Measurements from ENCODE around the gene CADM1. TPM values are rescaled to one million over a fixed set of nuclear protein-coding genes. Genes with fewer than 3 reads are reported as not detected.

CADM1 gene
- total RNA-seq, 1 experiment from 2014 or later: 0.79 TPM

DNA sequence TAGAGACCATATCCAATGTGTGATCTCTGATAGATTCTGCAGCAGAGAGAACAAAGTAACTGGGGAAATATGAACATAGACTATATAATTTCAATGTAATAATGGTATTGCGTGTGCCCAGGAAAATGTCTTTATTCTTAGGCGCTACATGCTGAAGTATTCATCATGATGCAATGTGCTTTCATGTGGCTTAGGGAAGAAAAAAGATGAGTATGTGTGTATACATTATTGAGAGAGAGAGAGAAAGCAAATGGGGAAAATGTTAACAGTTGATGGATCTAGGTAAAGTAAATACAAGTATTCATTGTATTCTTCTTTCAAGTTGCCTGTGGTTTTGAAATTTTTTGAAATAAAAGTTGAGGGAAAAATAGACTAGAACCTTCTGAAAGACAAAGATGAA is 10.3 kb downstream of the CADM1 start:
- no peaks in the 10 kb centered on the region for H3K27me3 ChIP-seq (ENCODE audit: insufficient read depth, low read length)
- no TSS peak for BruUV-seq (replicated peaks)
- H2AFZ ChIP-seq (ENCODE audit: low read depth, low read length, poor library complexity, severe bottlenecking): no peak overlapping the region
- H3K4me3 ChIP-seq (replicated peaks in 1 of 2; ENCODE audit: low read depth in 1 of 2, low read length in 2 of 2): no peak overlapping the region
- H3K9me2 ChIP-seq (ENCODE audit: insufficient read depth): no peaks in the 10 kb centered on the region
- no peaks in the 10 kb centered on the region; the same call in 1 of the 2 replicates for H4K20me1 ChIP-seq (ENCODE audit: insufficient read depth)
- CTCF ChIA-PET: no interaction called here
- intact Hi-C loops (cut with micrococcal nuclease): no loop called here
- peaks cover 5 to 6% of the 10 kb centered on the region in 2 experiments; a peak in 2 of 4 replicates for H3K9me3 ChIP-seq (ENCODE audit: control insufficient read depth in 1 of 2, insufficient read depth in 1 of 2, low read depth in 1 of 2, low read length in 2 of 2)
- no peak overlapping the region for H3K27ac ChIP-seq (ENCODE audit: low read depth, low read length)
- RAD21 ChIA-PET (ENCODE audit: low non-redundant PET in 1 of 2, low total read pairs in 2 of 2, uncharacterized antibody in 2 of 2, unreplicated experiment in 2 of 2): no interaction called here
- H3K4me2 ChIP-seq (ENCODE audit: low read length): no peak overlapping the region
- DNase-seq (ENCODE audit: low read depth, low spot score): no peak
- H3K36me3 ChIP-seq (ENCODE audit: control insufficient read depth in 1 of 2, insufficient read depth in 2 of 2, low read length in 2 of 2): no peaks in the 10 kb centered on the region
- POLR2A ChIA-PET: no interaction called here
- TF ChIP-seq POLR2AphosphoS5 (IDR thresholded peaks at IDR 0.05; ENCODE audit: low read depth, low read length) (no peak), REST (IDR thresholded peaks at IDR 0.05; ENCODE audit: low read depth) (no peak), ZFX (IDR thresholded peaks at IDR 0.05) (no peak), EZH2 (IDR thresholded peaks at IDR 0.05) (no peak), MAX (IDR thresholded peaks at IDR 0.05) (no peak), ATF3 (IDR thresholded peaks at IDR 0.05) (no peak), RAD21 (IDR thresholded peaks at IDR 0.05; ENCODE audit: low read depth) (no peak), TCF7L2 (IDR thresholded peaks at IDR 0.05; ENCODE audit: borderline replicate concordance, extremely low read depth, insufficient read depth, insufficient read length) (no peak), SRF (IDR thresholded peaks at IDR 0.05; ENCODE audit: low read depth) (no peak), SP1 (IDR thresholded peaks at IDR 0.05; ENCODE audit: low read depth) (no peak), POLR2A (IDR thresholded peaks at IDR 0.05; ENCODE audit: borderline replicate concordance, extremely low read depth, insufficient read depth, insufficient read length) (no peak), ZBTB33 (IDR thresholded peaks at IDR 0.05; ENCODE audit: extremely low read depth, insufficient replicate concordance, low read length) (no peak), ZNF274 (IDR thresholded peaks at IDR 0.05; ENCODE audit: low read depth, low read length) (no peak), CBX3 (IDR thresholded peaks at IDR 0.05; ENCODE audit: low read depth) (no peak), CEBPB (IDR thresholded peaks at IDR 0.05; ENCODE audit: low read depth) (no peak), FOSL1 (IDR thresholded peaks at IDR 0.05; ENCODE audit: low read depth) (no peak), ELF1 (IDR thresholded peaks at IDR 0.05; ENCODE audit: borderline replicate concordance, low read depth) (no peak), YY1 (IDR thresholded peaks at IDR 0.05; ENCODE audit: extremely low read depth, insufficient replicate concordance, low read depth, low read length) (no peak), JUND (IDR thresholded peaks at IDR 0.05) (no peak)
- TF ChIP-seq, protein P1, sequence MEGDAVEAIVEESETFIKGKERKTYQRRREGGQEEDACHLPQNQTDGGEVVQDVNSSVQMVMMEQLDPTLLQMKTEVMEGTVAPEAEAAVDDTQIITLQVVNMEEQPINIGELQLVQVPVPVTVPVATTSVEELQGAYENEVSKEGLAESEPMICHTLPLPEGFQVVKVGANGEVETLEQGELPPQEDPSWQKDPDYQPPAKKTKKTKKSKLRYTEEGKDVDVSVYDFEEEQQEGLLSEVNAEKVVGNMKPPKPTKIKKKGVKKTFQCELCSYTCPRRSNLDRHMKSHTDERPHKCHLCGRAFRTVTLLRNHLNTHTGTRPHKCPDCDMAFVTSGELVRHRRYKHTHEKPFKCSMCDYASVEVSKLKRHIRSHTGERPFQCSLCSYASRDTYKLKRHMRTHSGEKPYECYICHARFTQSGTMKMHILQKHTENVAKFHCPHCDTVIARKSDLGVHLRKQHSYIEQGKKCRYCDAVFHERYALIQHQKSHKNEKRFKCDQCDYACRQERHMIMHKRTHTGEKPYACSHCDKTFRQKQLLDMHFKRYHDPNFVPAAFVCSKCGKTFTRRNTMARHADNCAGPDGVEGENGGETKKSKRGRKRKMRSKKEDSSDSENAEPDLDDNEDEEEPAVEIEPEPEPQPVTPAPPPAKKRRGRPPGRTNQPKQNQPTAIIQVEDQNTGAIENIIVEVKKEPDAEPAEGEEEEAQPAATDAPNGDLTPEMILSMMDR (IDR thresholded peaks at IDR 0.05 in 2 of 3, conservative IDR thresholded peaks at IDR 0.05 in 1 of 3; ENCODE audit: borderline replicate concordance in 1 of 3, insufficient read depth in 1 of 3, low read depth in 2 of 3, low read length in 2 of 3): no peak
- no peaks in the 10 kb centered on the region for H3K4me1 ChIP-seq (ENCODE audit: control insufficient read depth in 1 of 2, insufficient read depth in 2 of 2, low read length in 2 of 2)
- no peak overlapping the region for H3K9ac ChIP-seq (ENCODE audit: low read length)
- ATAC-seq: no peak
- H3K79me2 ChIP-seq (ENCODE audit: insufficient read depth, low read length): no peaks in the 10 kb centered on the region

Data from HCT116 (cell line).